HCT116 (cell line): ENCODE data around the gene PPP2R5B.

ENCODE experiments used
- CTCF ChIP-seq, 3 experiments: fragments of 200-600 bp in 1 of 3; sonication (generic) in 1 of 3; IDR thresholded peaks in 2 of 3; conservative IDR thresholded peaks in 1 of 3; 2 replicates each; pipeline ENCODE4 v1.5.1; 2012 to 2017; ENCODE audit warnings: low read depth in 2 of 3, low read length in 2 of 3, antibody characterized with exemption in 1 of 3, borderline replicate concordance in 1 of 3, control low read depth in 1 of 3, mild to moderate bottlenecking in 1 of 3, mixed read lengths in 1 of 3, mixed run types in 1 of 3, moderate library complexity in 1 of 3; ENCODE audit not compliant: insufficient read depth in 1 of 3
- EZH2 ChIP-seq: fragments of 200-600 bp; sonication (generic); IDR thresholded peaks from 2 replicates; pipeline ENCODE4 v1.6.1; 2017; ENCODE audit warnings: antibody characterized with exemption, mixed run types
- EZH2phosphoT487 ChIP-seq: fragments of 200-600 bp; IDR thresholded peaks from 2 replicates; pipeline ENCODE4 v1.6.1; 2018; ENCODE audit warnings: antibody characterized with exemption, borderline replicate concordance
- POLR2A ChIP-seq: IDR thresholded peaks from 2 replicates; pipeline ENCODE4 v1.7.0; 2011; ENCODE audit warnings: borderline replicate concordance; ENCODE audit not compliant: insufficient read depth, insufficient read length; ENCODE audit errors: extremely low read depth
- YY1 ChIP-seq: IDR thresholded peaks from 2 replicates; pipeline ENCODE4 v1.6.1; 2011; ENCODE audit warnings: low read length, low read depth, moderate library complexity, mild to moderate bottlenecking; ENCODE audit not compliant: insufficient replicate concordance; ENCODE audit errors: extremely low read depth

DNA sequence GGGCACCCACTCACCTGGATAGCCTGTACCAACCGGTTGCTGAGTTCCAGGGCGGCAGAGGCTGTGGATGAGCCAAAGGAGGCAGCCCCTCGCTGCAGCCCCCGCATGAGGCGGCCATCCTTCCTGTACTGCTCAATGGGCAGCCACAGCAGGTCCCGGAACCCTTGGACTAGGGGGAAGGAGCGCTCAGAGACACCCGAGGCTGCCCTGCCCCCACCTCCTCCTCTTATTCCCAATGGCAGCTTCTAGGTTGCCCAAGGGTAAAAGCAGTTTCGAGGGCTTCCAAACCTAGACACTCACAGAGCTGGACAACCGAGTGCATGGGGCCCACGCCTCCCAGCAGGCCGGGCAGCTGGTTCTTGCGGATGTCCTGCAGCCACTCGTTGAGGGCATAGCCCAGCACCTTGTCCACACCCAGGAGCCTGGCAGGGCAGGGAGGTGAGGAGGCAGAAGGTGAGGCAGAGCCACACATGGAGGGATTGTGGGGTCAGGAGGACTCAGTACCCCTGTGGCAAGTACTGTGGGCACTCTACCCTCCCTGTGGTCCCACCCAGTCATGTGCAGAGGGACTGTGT, 28.0 kb upstream of the PPP2R5B start:
- TF ChIP-seq CTCF (IDR thresholded peaks at IDR 0.05 in 2 of 3, conservative IDR thresholded peaks at IDR 0.05 in 1 of 3; ENCODE audit: borderline replicate concordance in 1 of 3, insufficient read depth in 1 of 3, low read depth in 2 of 3, low read length in 2 of 3) (no peak), POLR2A (no peak), EZH2phosphoT487 (no peak), YY1 (no peak), EZH2 (no peak)
